Measurements from ENCODE around the gene CA10. TPM values are rescaled to one million over a fixed set of nuclear protein-coding genes. Genes with fewer than 3 reads are reported as not detected.

CA10 gene
- total RNA-seq, 6 experiments from 2014 or later: not detected

GRCh38 chr17:51722994-51723393, 435.5 kb downstream of the CA10 start:
- Histone ChIP-seq H3K36me3 (no peaks in the 10 kb centered on the region), H3K9me3 (no peaks in the 10 kb centered on the region), H3K27me3 (no peaks in the 10 kb centered on the region), H3K4me3 (no peak overlapping the region), H3K27ac (no peak overlapping the region), H3K4me1 (no peaks in the 10 kb centered on the region)
- intact Hi-C loops (cut with DNase I): no loop called here
- no peak for TF ChIP-seq CTCF (IDR thresholded peaks at IDR 0.05)
- no peak for TF ChIP-seq POLR2A (IDR thresholded peaks at IDR 0.05)
- WGBS (ENCODE audit: insufficient coverage, low coverage, low lambda C conversion rate, missing lambda C conversion rate): 50% methylated on average over 1 of the region's 1 CpG
- ATAC-seq: no peak
- DNase-seq: no peak

GRCh38 chr17:51721730-51722129, 436.8 kb downstream of the CA10 start:
- ATAC-seq: no peak
- Histone ChIP-seq H3K36me3 (no peaks in the 10 kb centered on the region), H3K9me3 (no peaks in the 10 kb centered on the region), H3K4me1 (no peaks in the 10 kb centered on the region), H3K27me3 (no peaks in the 10 kb centered on the region), H3K4me3 (no peak overlapping the region), H3K27ac (no peak overlapping the region)
- no peak for DNase-seq
- intact Hi-C loops (cut with DNase I): no loop called here
- 93% methylated on average over 5 of the region's 5 CpGs for WGBS (ENCODE audit: insufficient coverage, low coverage, low lambda C conversion rate, missing lambda C conversion rate)
- TF ChIP-seq POLR2A (IDR thresholded peaks at IDR 0.05) (no peak), CTCF (IDR thresholded peaks at IDR 0.05) (no peak)

DNA sequence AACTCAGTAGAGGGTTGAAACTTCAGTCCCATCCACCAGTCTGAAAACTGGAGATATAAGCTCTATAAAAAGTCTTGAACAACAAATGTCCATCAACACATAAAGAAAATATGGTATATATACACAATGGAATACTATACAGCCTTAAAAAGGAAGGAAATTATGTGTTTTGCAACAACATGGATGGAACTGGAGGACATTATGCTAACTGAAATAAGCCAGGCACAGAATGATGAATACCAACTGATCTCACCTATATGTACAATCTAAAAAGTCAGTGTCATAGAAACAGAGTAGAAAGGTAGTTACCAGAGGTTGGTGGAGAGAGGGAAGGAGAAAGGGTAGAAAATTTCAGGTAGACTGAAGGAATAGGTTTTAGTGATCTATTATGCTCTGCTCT, 438.1 kb downstream of the CA10 start:
- no peak for ATAC-seq
- Histone ChIP-seq H3K27me3 (no peaks in the 10 kb centered on the region), H3K4me3 (no peak overlapping the region), H3K27ac (no peak overlapping the region), H3K4me1 (no peaks in the 10 kb centered on the region), H3K36me3 (no peaks in the 10 kb centered on the region), H3K9me3 (no peaks in the 10 kb centered on the region)
- no peak for TF ChIP-seq CTCF (IDR thresholded peaks at IDR 0.05)
- TF ChIP-seq POLR2A (IDR thresholded peaks at IDR 0.05): no peak
- no peak for DNase-seq
- intact Hi-C loops (cut with DNase I): no loop called here

DNA sequence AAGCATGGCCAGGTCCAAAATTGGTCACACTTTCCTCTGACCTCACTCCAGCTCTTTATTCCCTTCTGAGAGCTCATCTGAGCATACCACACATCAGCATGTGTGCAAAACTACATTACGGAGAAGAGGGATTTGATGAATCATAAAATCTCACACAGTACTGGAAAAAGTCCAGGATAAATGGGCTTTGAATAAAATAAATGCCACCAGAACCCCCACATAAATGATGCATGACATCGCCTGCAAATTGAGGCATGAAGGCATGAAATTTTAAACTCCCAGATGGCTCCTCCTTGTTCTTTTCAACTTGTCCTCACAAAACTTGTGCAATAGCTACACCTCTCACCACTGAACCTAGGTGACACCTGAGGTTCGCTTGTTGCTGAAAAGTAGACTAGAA, 439.5 kb downstream of the CA10 start:
- intact Hi-C loops (cut with DNase I): no loop called here
- Histone ChIP-seq H3K4me1 (no peaks in the 10 kb centered on the region), H3K4me3 (no peak overlapping the region), H3K36me3 (no peaks in the 10 kb centered on the region), H3K9me3 (no peaks in the 10 kb centered on the region), H3K27ac (no peak overlapping the region), H3K27me3 (no peaks in the 10 kb centered on the region)
- no peak for DNase-seq
- ATAC-seq: no peak
- no peak for TF ChIP-seq CTCF (IDR thresholded peaks at IDR 0.05)
- no peak for TF ChIP-seq POLR2A (IDR thresholded peaks at IDR 0.05)
- WGBS (ENCODE audit: insufficient coverage, low coverage, low lambda C conversion rate, missing lambda C conversion rate): 72% methylated on average over 3 of the region's 3 CpGs

DNA sequence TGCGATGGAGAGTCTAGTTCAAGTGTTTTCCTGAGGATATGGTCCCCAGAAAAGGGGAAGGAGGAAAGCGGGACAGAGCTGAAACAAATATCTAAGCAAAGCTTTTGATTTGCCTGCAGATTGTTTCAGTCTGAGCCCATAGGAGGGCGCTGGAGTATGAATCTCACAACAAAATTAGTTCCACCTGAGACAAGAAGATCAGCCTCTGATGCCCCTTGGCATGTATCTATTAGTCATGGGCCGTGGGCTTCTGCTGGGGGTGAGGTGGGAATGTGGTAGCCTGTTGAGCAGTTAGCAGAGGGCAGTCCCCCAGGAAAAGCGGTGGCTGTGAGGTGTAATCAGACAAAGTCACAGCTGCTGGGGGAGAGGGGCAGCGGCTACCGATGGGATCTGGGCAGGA, 446.9 kb downstream of the CA10 start:
- no peaks in the 10 kb centered on the region for H3K9me3 ChIP-seq
- no peaks in the 10 kb centered on the region for H3K27me3 ChIP-seq
- H3K4me3 ChIP-seq: no peak overlapping the region
- WGBS (ENCODE audit: insufficient coverage, low coverage, low lambda C conversion rate, missing lambda C conversion rate): 61% methylated on average over 4 of the region's 7 CpGs
- H3K36me3 ChIP-seq: no peaks in the 10 kb centered on the region
- TF ChIP-seq POLR2A (IDR thresholded peaks at IDR 0.05) (no peak), CTCF (IDR thresholded peaks at IDR 0.05) (no peak)
- ATAC-seq (no peak), DNase-seq (no peak)
- H3K27ac ChIP-seq: no peak overlapping the region
- intact Hi-C loops (cut with DNase I): no loop called here
- peaks cover 0 to 22% (median 7%) of the 10 kb centered on the region in 4 donors for H3K4me1 ChIP-seq

Data from right lobe of liver (tissue), 6 donors.